NCI-H345 treated with DMSO at 0.1 percent for 48 hours (cell line): ENCODE data around the gene C17orf78.
"Not testable (repeated sequence)": the region's sequence is repeated elsewhere in the genome, so short reads cannot be mapped to it uniquely, and the experiment has no call there.

Experiments
- DNase-seq: peaks from one replicate; lab custom pipeline; 2025; ENCODE audit not compliant: unreplicated experiment; lab: John Stamatoyannopoulos, UW

C17orf78 gene

GRCh38 chr17:37430051-37430627 is 54.4 kb downstream of the C17orf78 start:
- no peak for DNase-seq

- DNase-seq: no peak
Observed at GRCh38 chr17:37432671-37433070, 56.9 kb downstream of the C17orf78 start.

GRCh38 chr17:37438141-37438540 is 62.4 kb downstream of the C17orf78 start:
- no peak for DNase-seq

- no peak for DNase-seq
Observed at GRCh38 chr17:37440424-37440823, 64.6 kb downstream of the C17orf78 start.

GRCh38 chr17:37441369-37442014 is 65.7 kb downstream of the C17orf78 start:
- not testable (repeated sequence) for DNase-seq
